OCI-LY1 (cell line): Measurements from ENCODE around the gene TSKS.

Experiments used
- H2AFZ ChIP-seq: fragments of 200-600 bp; sonication (generic), shearing (Covaris generic); 2 replicates; pipeline ENCODE4 v1.6.0; 2014; ENCODE audit warnings: antibody characterized with exemption, mild to moderate bottlenecking, low read length
- H3F3A ChIP-seq: fragments of 200-600 bp; sonication (generic), shearing (Covaris generic); 2 replicates; pipeline ENCODE4 v1.6.0; 2014; ENCODE audit warnings: mild to moderate bottlenecking, antibody characterized with exemption, low read length, moderate library complexity; ENCODE audit not compliant: insufficient read depth
- H3K27ac ChIP-seq: fragments of 200-600 bp; sonication (generic); 2 replicates; pipeline ENCODE4 v1.5.1; 2014; ENCODE audit warnings: low read length, mixed run types, mild to moderate bottlenecking, low read depth; ENCODE audit not compliant: poor library complexity, severe bottlenecking
- H3K27me3 ChIP-seq: fragments of 200-600 bp; sonication (generic); 2 replicates; pipeline ENCODE4 v1.6.0; 2014; ENCODE audit warnings: antibody characterized with exemption, mild to moderate bottlenecking, low read length, moderate library complexity; ENCODE audit not compliant: insufficient read depth
- H3K36me3 ChIP-seq: fragments of 200-600 bp; sonication (generic); 2 replicates; pipeline ENCODE4 v1.6.1; 2014; ENCODE audit warnings: mild to moderate bottlenecking, antibody characterized with exemption, low read length, moderate library complexity, mixed read lengths; ENCODE audit not compliant: insufficient read depth
- H3K4me1 ChIP-seq: fragments of 200-600 bp; sonication (generic); 2 replicates; pipeline ENCODE4 v1.5.1; 2014; ENCODE audit warnings: mild to moderate bottlenecking, low read length, moderate library complexity; ENCODE audit not compliant: insufficient read depth, severe bottlenecking
- H3K4me2 ChIP-seq: fragments of 200-600 bp; sonication (generic), shearing (Covaris generic); 2 replicates; pipeline ENCODE4 v1.6.1; 2014; ENCODE audit warnings: low read length
- H3K4me3 ChIP-seq: fragments of 200-600 bp; sonication (generic); 2 replicates; pipeline ENCODE4 v1.5.1; 2014; ENCODE audit warnings: low read length, low read depth, mild to moderate bottlenecking, mixed read lengths; ENCODE audit not compliant: poor library complexity, severe bottlenecking
- H3K79me2 ChIP-seq: fragments of 200-600 bp; shearing (Covaris generic); 2 replicates; pipeline ENCODE4 v1.6.1; 2016; ENCODE audit warnings: mixed run types, low read length, mixed read lengths; ENCODE audit not compliant: insufficient read depth
- H3K9ac ChIP-seq: fragments of 200-600 bp; sonication (generic), shearing (Covaris generic); 2 replicates; pipeline ENCODE4 v1.6.1; 2014; ENCODE audit warnings: mild to moderate bottlenecking, low read length, mixed read lengths
- H3K9me2 ChIP-seq: fragments of 200-600 bp; sonication (generic), shearing (Covaris generic); 2 replicates; pipeline ENCODE4 v1.6.1; 2014; ENCODE audit warnings: low read depth, mild to moderate bottlenecking, low read length, mixed read lengths
- H3K9me3 ChIP-seq: fragments of 200-600 bp; shearing (Covaris generic); 2 replicates; pipeline ENCODE4 v1.6.1; 2014; ENCODE audit warnings: low read length, mixed read lengths
- H4K20me1 ChIP-seq: fragments of 200-600 bp; sonication (generic), shearing (Covaris generic); 2 replicates; pipeline ENCODE4 v1.6.0; 2016; ENCODE audit warnings: mild to moderate bottlenecking, low read length; ENCODE audit not compliant: insufficient read depth
- EZH2 ChIP-seq: fragments of 200-600 bp; sonication (generic), shearing (Covaris generic); IDR thresholded peaks from 2 replicates; pipeline ENCODE4 v1.8.0; 2017; ENCODE audit warnings: borderline replicate concordance, mixed run types, mild to moderate bottlenecking, antibody characterized with exemption, low read length, moderate library complexity, mixed read lengths
- TF ChIP-seq, protein P1 (sequence below): fragments of 200-600 bp; sonication (generic), shearing (Covaris generic); IDR thresholded peaks from 2 replicates; pipeline ENCODE4 v1.5.1; 2017; ENCODE audit warnings: mild to moderate bottlenecking, antibody characterized with exemption, low read length, moderate library complexity, mixed read lengths

Gene TSKS

DNA sequence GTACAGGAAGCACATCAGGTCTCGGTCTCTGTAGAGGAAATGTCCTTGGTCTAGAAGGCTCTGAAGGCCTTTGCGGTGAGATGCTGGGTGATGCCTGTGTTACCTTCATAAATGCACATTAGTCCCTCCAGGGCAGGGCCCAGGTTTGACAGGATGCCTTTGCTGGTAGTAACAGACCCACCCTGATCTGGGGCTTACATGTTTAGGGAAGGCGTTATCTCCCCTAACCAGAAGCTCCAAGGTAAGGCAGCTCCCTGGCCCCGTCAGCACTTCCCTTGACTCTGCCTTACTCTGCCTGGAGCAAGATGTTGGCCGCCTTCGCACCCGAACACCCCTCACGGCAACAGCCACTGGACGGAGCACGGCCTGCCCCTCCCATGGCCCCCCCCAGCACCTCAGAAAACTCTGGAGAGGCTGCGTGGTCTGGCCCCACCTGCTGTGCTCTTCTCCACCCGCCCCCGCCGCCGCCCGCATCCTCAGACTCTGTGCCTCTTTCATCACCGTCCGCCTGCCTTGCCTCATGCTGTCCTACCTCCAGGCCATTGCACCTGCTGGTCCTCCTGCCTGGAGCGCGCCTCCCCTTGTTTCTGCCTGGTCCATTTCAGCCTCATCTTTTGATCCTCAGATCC is 12.8 kb upstream of the TSKS start:
- Histone ChIP-seq H2AFZ (no peak overlapping the region), H3K4me3 (no peak overlapping the region), H3K9me3 (no peaks in the 10 kb centered on the region)

DNA sequence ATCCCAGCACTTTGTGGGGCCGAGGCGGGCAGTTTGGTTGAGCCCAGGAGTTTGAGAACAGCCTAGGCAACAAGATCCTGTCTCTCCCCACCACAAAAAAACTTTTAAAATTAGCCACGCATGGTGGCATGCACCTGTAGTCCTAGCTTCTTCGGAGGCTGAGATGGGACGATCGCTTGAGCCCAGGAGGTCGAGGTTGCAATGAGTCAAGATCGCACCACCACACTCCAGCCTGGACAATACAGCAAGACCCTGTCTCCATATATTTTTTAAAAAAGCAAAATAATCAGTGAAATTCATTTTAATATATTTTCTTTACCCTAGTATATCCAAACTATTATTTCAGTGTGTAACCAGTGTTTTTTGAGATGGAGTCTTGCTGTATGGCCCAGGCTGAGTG is 11.9 kb upstream of the TSKS start:
- H3K36me3 ChIP-seq = peaks cover 12% of the 10 kb centered on the region
- H3F3A ChIP-seq = no peaks in the 10 kb centered on the region
- H3K9me2 ChIP-seq = no peaks in the 10 kb centered on the region
- TF ChIP-seq, protein P1, sequence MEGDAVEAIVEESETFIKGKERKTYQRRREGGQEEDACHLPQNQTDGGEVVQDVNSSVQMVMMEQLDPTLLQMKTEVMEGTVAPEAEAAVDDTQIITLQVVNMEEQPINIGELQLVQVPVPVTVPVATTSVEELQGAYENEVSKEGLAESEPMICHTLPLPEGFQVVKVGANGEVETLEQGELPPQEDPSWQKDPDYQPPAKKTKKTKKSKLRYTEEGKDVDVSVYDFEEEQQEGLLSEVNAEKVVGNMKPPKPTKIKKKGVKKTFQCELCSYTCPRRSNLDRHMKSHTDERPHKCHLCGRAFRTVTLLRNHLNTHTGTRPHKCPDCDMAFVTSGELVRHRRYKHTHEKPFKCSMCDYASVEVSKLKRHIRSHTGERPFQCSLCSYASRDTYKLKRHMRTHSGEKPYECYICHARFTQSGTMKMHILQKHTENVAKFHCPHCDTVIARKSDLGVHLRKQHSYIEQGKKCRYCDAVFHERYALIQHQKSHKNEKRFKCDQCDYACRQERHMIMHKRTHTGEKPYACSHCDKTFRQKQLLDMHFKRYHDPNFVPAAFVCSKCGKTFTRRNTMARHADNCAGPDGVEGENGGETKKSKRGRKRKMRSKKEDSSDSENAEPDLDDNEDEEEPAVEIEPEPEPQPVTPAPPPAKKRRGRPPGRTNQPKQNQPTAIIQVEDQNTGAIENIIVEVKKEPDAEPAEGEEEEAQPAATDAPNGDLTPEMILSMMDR = no peak
- TF ChIP-seq EZH2 = no peak
- no peaks in the 10 kb centered on the region for H3K9me3 ChIP-seq
- no peak overlapping the region for H3K27ac ChIP-seq
- no peaks in the 10 kb centered on the region for H3K79me2 ChIP-seq
- no peak overlapping the region for H3K4me2 ChIP-seq
- H3K4me1 ChIP-seq = peaks cover 12% of the 10 kb centered on the region
- H4K20me1 ChIP-seq = no peaks in the 10 kb centered on the region
- H2AFZ ChIP-seq = no peak overlapping the region
- no peak overlapping the region for H3K4me3 ChIP-seq
- H3K27me3 ChIP-seq = no peaks in the 10 kb centered on the region
- H3K9ac ChIP-seq = no peak overlapping the region

More for the DNA sequence above, 12.8 kb upstream of the TSKS start:
- Histone ChIP-seq H3F3A (no peaks in the 10 kb centered on the region), H3K27ac (no peak overlapping the region), H4K20me1 (no peaks in the 10 kb centered on the region), H3K79me2 (no peaks in the 10 kb centered on the region), H3K27me3 (no peaks in the 10 kb centered on the region), H3K4me1 (peaks cover 16% of the 10 kb centered on the region), H3K9ac (no peak overlapping the region), H3K4me2 (no peak overlapping the region), H3K9me2 (no peaks in the 10 kb centered on the region), H3K36me3 (peaks cover 12% of the 10 kb centered on the region)
- TF ChIP-seq, protein P1 = no peak
- no peak for TF ChIP-seq EZH2

DNA sequence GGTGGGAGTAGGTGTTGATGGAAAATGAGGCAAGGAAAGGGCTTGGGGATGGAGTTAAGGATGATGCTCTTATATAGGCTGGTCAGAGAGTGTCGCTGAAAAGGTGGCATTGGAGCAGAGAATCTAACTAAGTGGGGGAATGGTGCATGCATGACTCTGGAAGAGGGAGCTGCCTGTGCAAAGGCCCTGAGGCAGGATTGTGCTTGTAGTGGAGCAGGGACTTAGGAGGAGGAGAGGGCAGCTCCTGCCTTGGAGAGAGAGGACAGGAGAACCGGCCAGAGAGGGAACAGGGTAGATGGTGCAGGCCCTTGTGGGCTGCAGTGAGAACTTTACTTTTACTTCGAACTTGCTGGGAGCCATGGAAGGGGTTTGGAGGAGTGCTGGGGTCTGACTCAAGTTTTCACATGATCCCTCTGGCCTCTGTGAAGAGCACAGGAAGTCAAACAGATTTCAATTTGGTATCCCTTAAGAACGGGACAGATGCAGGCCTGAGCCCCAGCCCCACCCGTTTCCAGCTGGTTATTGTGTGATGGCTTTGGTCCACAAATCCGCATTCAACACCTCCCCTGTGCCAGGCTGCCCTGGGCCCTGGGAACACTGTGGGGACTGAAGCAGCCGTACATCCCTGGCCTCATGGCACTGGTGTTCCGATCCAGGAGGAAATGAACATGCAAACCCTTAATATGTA is 10.7 kb upstream of the TSKS start:
- H3K4me1 ChIP-seq = peaks cover 10% of the 10 kb centered on the region
- H3K79me2 ChIP-seq = no peaks in the 10 kb centered on the region
- TF ChIP-seq, protein P1 = no peak
- TF ChIP-seq EZH2 = no peak
- H3K4me3 ChIP-seq = no peak overlapping the region
- H3F3A ChIP-seq = no peaks in the 10 kb centered on the region
- peaks cover 12% of the 10 kb centered on the region for H3K36me3 ChIP-seq
- H4K20me1 ChIP-seq = no peaks in the 10 kb centered on the region
- H3K9me2 ChIP-seq = no peaks in the 10 kb centered on the region
- H3K9ac ChIP-seq = no peak overlapping the region
- no peaks in the 10 kb centered on the region for H3K9me3 ChIP-seq
- no peak overlapping the region for H3K27ac ChIP-seq
- H3K27me3 ChIP-seq = no peaks in the 10 kb centered on the region
- no peak overlapping the region for H2AFZ ChIP-seq
- H3K4me2 ChIP-seq = no peak overlapping the region
